Hematopoietic multipotent progenitor cell treated with erythropoietin and hydrocortisone succinate and interleukin-3 and kit ligand, for 8 days (in vitro differentiated cells): Measurements from ENCODE around the gene MYO7B.

Experiments
- DNase-seq: peaks from one replicate; pipeline ENCODE4 v3.0.0-alpha.2; 2015

The MYO7B gene

GRCh38 chr2:127611076-127611925 is 75.8 kb downstream of the MYO7B start:
- no peak for DNase-seq

DNA sequence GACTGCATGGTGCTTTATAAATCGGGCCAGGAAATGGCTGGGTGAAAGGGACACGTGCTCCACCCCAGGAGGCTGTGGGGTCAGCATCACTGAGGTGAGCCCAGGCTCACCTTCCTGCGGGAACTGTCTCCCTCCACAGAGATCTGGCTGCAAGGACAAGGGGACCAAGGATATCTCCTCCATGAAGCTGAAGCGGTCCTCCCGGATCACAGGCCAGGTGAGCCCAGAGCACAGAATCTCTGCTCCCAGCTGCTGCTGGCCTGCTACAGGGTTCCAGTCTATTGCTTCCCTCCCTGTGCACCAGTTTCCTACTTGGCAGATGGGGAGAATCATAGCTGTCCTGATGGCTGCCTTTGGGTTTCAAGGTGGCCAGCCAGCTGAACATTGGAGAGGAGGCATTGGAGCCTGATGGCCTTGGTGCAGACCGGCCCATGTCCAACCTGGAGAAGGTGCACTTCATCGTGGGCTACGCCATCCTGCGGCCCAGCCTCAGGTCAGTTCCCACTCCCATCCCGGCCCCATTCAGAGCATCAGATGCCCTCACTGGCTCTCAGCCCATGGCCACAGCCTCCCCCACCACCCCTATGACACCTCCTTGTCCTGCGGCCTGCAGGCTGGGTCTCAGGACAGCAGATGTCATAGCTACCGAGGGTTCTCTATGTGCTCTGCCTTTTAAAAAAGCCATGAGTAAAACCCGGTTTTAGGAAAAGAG is 76.8 kb downstream of the MYO7B start:
- no peak for DNase-seq

DNA sequence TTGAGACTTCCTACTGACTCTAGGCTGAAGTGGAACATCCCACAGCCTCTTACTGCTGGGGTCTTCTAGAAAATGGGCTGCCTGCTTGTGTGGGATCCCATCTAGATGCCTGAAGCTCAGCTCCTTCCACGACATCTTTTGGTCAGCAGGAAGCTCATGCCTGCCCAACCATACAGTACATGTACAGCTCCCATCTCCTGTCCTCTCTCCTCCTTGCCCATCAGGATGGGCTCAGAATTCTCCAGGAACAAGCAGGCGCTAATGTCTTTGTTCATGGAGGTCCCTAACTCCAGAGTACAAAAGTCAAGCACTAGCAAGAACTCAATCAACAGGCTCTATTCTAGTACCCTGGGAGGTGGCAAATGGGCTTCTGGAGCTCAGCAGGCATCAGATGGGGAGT is 78.8 kb downstream of the MYO7B start:
- no peak for DNase-seq

GRCh38 chr2:127614731-127615130 is 79.2 kb downstream of the MYO7B start:
- no peak for DNase-seq

- DNase-seq, result peak; percentile 20
These were observed 80.2 kb downstream of the MYO7B start for GRCh38 chr2:127615511-127616166.

DNA sequence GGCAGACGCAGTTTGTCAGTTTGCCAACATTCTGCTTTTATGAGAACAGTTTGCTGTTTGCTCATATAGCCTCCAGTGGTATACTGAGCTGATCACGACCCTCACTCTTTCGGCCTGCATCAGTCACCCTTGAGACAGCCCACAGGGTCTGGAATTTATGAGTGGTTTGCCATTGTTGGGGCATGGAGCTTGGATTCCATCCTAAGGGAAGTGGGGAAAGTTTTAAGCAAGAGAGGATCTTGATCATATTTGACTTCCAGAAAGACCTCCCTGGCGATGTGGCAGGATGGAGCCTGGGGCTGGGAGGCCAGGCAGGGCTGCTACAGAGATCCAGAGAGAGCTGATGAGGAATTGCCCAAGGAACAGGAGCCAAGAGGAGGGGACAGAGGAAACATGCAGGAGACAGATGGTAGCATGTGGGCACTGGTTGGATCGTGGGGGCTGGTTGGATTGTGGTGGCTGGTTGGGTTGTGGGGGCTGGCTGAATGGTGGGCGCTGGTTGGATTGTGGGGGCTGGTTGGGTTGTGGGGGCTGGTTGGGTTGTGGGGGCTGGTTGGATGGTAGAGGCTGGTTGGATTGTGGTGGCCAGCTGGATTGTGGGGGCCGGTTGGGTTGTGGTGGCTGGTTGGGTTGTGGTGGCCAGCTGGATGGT is 83.2 kb downstream of the MYO7B start:
- DNase-seq, result no peak

GRCh38 chr2:127619203-127619590 is 83.7 kb downstream of the MYO7B start:
- no peak for DNase-seq

DNA sequence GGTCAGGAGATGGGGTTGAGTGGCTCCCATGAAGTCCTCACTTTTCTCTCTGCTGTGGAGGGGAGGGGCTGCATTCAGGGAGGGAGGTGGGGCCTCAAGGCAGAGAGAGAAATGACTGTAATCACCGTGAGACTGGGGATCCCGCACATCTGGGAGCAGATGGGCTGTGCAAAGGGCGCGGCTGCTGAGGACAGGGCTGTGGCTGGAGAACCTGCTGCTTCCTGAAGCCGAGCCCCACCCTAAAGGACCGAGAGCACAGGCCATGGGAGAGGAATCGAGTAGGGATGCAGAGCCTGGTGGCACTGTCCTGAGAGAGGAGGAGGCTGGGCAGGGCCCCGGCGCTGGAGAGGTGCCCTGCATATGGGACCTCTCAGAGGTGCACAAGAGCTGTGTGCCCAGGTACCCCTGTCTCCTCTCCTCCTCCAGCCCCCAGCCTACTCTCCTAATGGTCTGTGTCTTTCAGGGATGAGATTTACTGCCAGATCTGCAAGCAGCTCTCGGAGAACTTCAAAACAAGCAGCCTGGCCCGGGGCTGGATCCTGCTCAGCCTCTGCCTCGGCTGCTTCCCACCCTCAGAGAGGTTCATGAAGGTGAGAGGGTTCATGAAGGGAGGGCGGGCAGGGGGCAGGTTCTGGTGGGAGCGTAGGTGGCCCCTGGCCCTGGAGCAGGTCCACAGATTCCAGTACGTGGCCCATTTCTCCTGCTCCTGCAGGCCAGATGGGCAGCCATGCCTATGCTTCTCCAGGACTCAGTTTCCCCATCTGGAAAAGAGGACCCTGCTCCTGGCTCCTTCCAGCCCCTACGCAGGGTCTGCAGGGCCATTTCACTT is 84.6 kb downstream of the MYO7B start:
- DNase-seq, result no peak

DNA sequence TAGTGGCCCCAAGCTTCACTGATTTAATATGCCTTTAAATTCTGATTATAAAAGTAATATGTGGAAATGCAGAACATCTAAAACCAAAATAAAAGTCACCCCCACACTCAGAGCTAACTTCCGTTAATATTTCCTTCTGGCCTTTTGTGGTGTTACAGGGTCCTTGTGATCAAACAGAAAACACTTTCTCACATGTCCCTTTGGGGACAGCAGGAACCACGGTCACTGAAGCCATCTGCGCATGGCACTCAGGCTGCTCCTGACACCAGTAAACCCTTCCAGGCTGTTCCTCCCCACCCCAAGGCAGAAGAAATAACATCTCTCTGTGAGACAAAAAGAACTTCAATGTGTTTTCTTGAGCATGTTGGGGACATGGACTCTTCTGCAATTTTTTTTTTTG is 85.4 kb downstream of the MYO7B start:
- DNase-seq, result no peak

DNA sequence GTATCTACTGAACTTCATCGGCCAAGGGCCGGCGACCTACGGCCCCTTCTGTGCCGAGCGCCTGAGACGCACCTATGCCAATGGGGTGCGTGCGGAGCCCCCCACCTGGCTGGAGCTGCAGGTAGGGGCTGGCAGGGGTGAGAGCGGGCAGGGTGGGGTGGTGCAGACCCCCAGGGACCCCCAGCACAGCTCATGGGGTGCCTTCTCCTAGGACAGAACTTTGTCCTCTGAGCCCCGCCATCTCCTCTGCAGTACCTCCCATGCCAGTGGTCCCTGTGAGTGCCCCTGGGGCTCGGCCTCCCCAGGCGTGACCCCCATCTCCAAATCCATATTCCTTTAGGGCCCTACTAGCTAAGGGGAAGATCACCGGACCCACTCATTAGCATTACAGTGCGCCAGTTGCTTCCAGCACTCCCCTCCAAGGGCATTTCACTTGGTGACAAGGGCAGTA is 86.5 kb downstream of the MYO7B start:
- DNase-seq, result no peak

GRCh38 chr2:127622561-127623387 is 87.3 kb downstream of the MYO7B start:
- no peak for DNase-seq

DNA sequence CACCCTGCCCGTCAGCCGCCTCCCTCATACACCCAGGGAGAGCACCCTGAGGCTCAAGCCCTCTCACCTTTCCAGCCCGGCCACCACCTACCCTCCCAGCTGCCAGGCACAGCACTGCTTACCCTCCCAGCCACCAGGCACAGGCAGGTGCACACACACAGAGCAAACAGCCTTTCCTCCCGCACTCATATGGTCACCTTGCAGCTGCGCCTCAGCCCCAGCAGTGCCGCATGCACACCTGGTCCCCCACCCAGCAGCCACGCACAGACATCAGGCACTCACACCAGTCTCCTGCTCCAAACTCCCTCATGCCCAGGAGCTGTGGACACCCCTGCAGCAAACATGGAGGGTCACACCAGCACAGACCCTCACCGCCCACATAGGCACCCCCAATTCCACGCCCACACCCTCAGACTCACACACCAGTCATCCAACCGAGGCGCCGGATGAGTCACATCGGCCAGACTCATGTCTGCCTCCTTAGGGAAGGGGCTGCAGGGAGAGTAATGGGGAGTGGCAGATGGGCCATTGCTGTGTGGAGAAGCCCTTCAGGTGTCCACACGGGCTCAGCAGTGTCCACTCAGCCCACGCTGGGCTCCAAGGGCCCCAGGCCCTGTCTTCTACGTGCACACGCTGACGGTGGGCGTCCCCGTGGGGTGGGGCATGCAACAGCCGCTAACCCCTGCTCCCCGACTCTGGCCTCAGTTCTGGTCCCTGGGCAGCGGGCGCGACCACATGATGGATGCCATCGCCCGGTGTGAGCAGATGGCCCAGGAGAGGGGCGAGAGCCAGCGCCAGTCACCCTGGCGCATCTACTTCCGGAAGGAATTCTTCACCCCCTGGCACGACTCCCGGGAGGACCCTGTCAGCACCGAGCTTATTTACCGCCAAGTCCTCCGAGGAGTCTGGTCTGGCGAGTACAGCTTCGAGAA is 88.2 kb downstream of the MYO7B start:
- DNase-seq, result no peak

DNA sequence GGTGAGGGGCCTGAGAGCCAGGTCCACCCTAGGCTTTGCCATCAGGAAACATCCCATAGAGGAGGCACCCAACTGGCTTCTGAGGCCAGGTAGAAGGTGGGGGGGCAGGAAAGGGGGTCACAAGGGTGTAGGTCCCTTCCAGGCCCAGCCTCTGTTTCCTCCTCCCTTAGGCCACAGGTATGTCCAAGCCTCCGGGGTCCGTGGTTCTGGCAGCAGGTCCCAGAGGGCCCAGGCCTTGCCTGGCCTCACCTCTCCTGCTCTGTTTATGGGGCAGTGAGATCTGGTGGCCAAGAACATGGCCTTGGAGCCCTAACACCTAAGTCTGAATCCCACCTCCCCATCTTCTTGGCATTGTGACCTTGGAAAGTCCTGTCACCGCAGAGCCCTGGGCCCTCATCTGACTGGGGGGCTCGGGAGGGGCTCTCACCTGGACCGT is 88.9 kb downstream of the MYO7B start:
- DNase-seq, result no peak

DNA sequence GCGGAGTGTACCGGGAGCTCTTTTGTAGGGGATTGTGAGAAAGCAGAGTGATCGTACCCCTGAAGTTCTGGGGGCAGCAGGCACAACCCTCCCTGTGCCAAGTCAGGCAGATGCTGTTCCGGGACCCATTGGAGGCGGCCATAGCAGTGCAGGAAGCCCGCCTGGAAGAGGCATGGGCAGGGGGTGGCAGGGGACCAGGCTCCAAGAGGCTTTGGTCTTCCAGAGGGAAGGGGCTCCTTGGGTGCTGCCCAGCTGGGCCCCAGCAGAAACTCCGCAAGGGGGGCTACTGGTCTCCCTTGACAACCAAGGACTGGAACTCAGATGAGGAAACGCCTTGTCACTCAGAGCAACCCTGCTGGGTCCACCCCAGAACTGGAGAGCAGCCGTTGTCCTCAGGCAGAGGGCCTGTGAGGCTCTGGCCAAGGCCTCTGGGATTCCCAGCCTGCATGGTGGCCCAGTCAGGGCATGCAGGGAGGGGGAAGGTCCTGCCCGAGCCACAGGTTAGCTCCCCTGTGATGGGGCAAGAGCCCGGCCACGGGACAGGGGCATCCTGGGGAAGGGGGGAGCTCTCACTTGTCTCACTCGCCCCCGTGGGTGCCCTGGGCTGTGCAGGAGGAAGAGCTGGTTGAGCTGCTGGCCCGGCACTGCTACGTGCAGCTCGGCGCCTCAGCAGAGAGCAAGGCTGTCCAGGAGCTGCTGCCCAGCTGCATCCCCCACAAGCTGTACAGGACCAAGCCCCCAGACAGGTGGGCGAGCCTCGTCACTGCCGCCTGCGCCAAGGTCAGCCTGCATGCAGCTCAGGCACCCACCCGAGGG is 89.5 kb downstream of the MYO7B start:
- no peak for DNase-seq

DNA sequence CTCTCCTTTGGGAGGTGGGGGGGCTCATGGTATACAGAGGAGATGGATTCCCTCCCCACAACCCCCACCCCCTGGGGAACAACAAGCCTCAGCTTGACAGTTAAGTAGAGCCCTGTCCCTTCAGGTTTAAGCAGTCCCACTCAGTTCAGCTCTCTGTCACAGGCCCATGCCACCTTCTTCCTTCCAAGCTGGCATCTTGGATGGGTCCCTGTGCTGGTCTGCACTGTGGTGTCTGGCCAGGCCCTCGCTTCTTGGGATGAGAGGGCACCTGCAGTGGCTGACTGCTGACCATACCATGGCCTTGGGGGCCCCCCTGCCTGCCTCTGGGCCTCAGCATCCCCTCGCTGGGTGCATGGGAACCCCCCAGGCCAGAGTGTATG is 90.1 kb downstream of the MYO7B start:
- no peak for DNase-seq

- DNase-seq, result no peak
These were observed 90.7 kb downstream of the MYO7B start for GRCh38 chr2:127626175-127626574.

GRCh38 chr2:127626917-127627739 is 91.6 kb downstream of the MYO7B start:
- no peak for DNase-seq
